Measurements from ENCODE around the gene AADAT.
"Not testable (repeated sequence)": the region's sequence is repeated elsewhere in the genome, so short reads cannot be mapped to it uniquely, and the experiment has no call there.

Gene AADAT

DNA sequence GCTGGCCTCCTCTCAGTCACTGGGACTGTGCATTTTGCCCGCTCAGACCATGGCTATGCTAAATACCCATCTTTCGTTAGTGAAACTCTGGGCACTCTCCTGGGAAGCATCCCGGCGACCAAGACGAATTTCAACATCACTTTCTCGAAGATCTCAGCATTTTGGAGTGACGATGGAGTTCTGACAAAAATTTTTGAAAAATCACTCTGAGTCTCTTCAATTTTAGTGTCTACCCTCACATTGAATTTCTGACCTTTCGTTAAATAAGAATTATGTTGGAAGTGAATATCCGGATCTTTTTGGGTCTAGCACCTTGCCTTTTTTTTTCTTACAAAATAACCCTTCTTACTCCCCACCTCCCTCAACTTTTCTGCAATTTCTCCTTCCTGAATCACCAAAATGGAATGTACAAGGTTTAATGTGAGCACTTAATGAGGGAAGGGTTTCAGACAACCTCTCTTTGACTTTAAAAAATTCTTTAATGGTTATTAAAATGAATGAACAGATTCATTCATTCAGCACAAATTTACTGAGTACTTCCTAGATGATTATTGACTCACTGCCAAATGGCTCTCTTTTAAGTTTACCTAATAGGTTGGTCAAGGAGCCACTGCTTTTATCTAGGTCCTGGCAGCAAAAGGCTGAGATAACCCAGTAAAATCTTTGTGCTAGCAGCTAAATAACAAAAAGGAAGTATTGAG lies 746 bp upstream of the AADAT start:
- DNase-seq (ENCODE audit: low read depth in 2 of 2), result no peak

- DNase-seq (ENCODE audit: low read depth in 2 of 2), result no peak
Observed at GRCh38 chr4:170089274-170089667, 485 bp downstream of the AADAT start.

DNA sequence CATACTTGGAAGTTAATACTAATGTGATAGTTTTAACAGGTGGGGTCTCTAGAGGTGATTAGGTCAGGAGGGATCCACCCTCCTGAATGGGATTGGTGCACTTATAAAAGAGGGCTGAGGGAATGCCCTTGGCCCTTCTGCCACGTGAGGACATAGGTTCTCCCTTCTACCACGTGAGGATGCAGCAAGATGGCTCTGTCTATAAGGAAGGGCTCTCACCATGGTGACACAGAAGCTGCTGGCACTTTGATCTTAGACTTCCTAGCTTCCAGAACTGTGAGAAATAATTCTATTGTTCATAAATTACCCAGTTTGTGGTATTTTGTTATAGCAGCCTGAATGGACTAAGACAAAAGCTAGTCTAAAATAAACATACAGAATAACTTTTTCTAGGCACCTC lies 1.0 kb downstream of the AADAT start:
- DNase-seq (ENCODE audit: low read depth in 2 of 2), result no peak

GRCh38 chr4:170087163-170087700 lies 2.5 kb downstream of the AADAT start:
- no peak for DNase-seq (ENCODE audit: low read depth in 2 of 2)

DNA sequence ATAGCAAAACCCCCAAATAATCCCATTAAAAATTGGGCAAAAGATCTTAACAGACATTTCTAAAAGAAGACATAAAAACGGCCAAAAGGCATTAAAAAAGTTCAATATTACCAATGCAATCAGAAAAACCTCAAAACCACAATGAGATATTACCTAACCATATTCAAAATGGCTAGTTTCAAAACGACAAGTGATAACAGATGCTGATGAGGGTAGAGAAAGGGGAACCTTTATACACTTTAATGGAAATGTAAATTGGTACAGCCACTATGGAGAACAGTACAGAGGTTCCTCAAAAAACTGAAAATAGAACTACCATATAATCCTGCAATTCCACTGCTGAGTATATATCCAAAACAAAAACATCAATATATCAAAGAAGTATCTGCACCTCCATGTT lies 6.2 kb downstream of the AADAT start:
- DNase-seq (ENCODE audit: low read depth in 2 of 2), result no peak

GRCh38 chr4:170080496-170080895 lies 9.3 kb downstream of the AADAT start:
- DNase-seq (ENCODE audit: low read depth in 2 of 2), result no peak

GRCh38 chr4:170079981-170080380 lies 9.8 kb downstream of the AADAT start:
- DNase-seq (ENCODE audit: low read depth in 2 of 2), result no peak

DNA sequence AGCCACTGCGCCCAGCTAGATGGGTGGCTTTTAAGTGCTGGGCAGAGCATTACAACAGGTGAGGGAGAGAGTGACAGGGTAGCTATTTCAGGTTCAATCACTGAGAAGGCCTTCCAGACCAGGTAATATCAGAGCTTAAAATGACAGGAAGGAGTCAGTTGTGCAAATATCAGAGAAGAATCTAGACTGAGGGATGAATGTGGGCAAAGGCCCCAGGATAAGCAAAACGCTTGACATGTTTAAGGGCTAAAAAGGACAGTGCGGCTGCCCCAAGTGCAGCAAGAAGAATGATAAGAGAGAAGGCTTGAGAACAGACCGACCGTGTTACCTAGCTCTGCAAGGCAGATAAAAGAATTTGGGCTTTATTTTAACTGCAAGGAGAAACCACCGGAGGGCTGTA lies 18.6 kb downstream of the AADAT start:
- no peak for DNase-seq (ENCODE audit: low read depth in 2 of 2)

DNA sequence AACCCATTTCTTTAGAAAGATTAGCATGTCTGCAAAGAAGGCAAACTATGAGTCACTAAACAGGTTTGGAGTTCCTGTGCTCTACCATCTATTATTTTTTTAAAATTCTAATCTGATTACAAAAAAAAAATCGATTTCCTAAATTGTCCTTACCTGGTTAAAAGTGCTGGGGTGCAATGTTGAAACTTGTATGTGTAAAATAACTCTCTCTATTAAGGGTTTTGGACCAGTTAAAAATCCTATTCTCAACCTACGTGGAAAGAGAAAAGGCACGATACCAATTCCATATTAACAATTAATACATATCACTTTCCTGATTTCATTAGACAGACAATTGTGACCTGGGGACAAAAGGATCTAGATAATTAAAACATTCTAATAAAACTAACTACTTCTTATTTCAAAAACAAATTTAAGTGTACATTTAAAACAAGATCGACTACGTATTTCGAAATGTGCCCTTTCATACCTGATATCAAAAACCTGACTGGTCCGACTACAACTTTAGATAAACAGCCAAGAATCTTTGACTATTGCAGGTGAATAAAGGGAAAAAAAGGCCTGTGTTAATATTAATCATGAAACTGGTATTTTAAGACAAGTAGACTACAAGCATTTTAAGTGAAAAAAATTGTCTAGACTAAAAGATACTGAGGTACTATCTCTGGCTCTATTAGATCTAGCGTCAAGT lies 21.2 kb downstream of the AADAT start:
- DNase-seq (ENCODE audit: low read depth in 2 of 2), result no peak

GRCh38 chr4:170059421-170059820 lies 30.3 kb downstream of the AADAT start:
- DNase-seq (ENCODE audit: low read depth in 2 of 2), result no peak

DNA sequence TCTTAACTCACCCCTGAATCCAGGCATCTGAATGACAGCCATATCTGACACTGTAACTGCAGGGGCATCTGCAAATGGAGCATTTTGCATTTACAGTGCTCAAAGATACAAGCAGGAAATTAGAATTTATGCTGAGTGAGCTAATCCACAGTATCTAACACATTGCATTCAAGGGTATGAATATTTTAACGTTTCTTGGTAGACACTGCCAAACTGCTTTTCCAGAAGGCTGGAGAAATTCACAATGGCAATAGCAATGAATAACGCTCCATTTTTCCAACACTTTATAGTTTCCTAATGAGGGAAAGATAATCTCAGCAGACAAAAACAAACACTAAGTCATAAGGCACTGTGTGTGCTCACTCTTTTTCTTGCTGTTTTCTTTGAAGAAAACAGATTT lies 30.9 kb downstream of the AADAT start:
- DNase-seq (ENCODE audit: low read depth in 2 of 2), result no peak

GRCh38 chr4:170057866-170058265 lies 31.9 kb downstream of the AADAT start:
- no peak for DNase-seq (ENCODE audit: low read depth in 2 of 2)

GRCh38 chr4:170052919-170053318 lies 36.8 kb downstream of the AADAT start:
- no peak for DNase-seq (ENCODE audit: low read depth in 2 of 2)

DNA sequence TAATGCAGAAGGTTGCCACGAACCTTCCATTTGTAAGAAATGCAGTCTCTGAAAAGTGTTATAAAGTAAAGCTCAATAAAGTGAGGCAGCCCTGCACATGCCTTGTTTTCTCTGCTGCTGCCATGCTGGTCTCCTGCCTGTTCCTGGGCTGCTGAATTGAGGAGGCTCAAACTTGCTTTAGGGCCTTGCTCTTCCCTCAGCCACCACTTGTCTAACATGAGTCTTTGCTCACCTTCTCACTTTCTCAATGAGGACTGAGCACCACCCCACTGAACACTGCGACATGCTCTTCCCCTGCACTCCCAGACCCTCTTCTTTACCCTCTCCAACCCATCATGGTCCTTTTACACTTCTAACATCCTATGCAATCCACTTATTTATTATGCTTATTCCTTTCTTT lies 38.4 kb downstream of the AADAT start:
- DNase-seq (ENCODE audit: low read depth in 2 of 2), result no peak

DNA sequence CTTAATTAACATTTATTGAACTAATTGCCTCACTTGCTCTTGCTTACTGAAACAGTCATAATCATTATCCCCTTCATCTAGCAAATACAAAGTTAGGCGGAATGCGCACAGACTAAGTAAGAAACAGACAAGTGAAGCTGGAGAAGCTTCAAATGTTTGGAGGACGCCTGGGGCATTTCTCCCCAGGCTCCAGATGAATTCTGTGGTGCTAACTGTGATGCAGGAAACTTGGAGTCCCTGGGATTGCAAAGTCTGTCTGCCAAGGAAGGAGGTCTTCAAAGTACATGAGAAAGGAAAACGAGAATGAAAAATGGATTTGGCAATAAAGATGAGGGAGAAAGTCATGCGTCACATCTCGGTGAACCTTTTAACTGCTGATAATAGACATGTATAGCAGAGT lies 40.0 kb downstream of the AADAT start:
- DNase-seq (ENCODE audit: low read depth in 2 of 2), result no peak

DNA sequence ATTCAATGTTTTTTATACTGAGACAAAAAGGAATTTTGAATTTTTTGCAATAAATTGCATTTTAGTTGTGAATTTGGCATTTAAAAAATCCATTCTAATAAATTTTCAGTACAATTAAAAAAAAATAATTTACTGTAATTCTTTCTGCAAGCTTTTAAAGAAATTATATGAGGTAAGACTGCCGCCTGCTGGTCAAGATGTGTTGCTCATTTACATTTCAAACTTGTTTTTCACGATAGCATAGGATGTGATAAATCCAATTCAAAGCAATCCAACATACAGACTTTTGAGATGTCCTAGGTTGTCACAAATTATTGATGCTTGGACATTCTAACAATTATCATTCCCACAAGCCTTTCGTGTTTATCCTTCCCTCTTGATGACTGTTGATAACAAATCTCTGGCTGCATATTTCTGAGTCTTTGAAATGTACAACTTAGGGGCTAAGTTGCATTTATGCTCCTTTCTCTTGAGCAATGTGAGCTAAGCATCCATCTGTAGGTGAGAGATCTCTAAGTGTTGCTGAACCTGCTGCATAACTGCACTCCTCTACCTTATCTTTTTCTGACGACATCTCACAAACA lies 41.9 kb downstream of the AADAT start:
- DNase-seq (ENCODE audit: low read depth in 2 of 2), result no peak

- not testable (repeated sequence) for DNase-seq (ENCODE audit: low read depth in 2 of 2)
Observed at GRCh38 chr4:170046156-170046555, 43.6 kb downstream of the AADAT start.

DNA sequence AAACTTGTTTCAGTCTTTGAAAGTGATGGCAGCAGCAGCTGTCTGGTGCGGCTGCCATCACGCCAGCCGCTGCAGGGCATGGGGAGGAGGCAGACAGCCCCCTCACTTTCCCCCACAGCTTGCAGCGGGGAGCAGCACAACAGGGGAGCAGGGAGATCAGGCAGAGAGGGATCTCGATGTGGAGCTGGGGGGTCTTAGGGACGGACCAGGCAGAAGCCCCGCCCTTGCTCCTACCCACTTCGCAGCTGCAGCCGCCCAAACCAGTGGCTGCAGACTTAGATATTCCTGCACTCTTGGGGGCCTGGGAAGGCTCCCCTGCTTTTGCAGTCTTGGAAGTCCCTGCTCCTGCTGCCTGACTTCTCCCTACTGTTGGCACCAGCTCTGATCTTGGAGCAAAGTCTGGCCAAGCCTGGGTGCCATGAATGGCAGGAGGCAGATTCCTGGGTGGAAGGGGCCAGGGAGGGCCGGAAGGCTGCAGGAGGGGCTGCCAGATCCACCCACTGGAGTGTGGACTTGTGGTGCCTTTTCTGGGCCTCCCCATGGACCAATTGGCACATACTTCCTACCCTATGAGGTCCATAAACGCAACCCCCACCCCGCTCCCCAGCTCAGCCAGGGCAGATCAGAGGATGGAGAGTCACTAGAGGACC lies 49.6 kb downstream of the AADAT start:
- DNase-seq (ENCODE audit: low read depth in 2 of 2), result no peak

DNA sequence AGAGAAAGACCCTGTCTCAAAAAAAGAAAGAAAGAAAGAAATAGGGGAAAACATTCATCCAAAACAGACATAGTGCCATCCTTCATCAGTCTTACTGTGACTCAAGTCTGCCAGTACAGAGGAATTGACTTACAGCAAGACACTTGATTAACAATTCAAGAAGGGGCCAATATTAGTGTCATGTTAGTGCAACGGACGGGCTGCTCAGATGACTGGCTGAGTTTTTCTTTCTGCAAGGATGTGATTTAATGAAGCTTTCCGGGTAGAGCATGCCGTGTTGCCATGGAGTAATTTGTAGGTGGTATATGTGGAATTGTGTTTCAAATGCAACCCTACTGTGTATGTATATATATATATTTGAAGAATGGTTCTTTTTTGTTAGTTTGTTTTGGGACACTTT lies 51.0 kb downstream of the AADAT start:
- DNase-seq (ENCODE audit: low read depth in 2 of 2), result no peak

- DNase-seq (ENCODE audit: low read depth in 2 of 2), result no peak
Observed at GRCh38 chr4:170038232-170038631, 51.5 kb downstream of the AADAT start.

DNA sequence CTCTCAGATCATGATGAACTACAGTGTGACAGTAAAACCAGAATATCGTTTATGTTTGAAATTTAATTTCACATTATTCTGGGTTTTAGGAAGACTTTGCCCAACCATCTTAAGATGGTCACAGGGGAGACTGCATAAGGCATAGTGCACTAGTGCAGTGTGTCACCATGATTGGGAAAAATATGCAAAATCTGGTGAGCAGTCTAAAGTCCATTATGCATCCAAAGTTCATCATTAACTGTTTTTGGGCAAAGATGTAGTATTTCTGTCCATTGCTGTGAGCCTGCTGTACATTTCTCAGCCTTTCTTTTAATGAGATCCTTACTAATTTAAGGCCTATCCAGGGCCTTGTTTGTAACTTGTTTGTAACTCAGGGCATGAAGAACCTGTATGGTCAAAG lies 52.3 kb downstream of the AADAT start:
- no peak for DNase-seq (ENCODE audit: low read depth in 2 of 2)

GRCh38 chr4:170035845-170036244 lies 53.9 kb downstream of the AADAT start:
- DNase-seq (ENCODE audit: low read depth in 2 of 2), result no peak

DNA sequence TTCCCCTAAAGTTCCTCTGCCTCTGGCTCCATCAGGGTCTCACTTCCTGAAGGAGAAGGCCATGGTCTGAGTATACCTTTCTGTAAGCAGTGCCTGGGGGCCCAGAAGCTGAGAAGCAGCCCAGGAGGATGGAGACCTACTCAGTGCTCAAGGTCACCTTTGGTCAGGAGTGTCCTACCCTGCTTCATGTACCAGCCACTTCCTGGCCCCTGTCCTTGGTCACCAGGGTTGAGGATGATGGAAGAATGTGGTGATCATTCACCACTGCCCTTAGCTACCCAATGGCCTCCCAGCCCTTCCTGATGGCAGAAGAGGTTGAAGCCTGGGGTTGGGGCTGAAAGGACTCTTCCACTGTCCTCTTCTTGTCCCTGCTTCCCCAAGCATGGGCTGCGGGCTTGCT lies 54.5 kb downstream of the AADAT start:
- no peak for DNase-seq (ENCODE audit: low read depth in 2 of 2)
